ENCODE results near the gene SFRP5.

Gene SFRP5

GRCh38 chr10:97780841-97781617 lies 9.2 kb upstream of the SFRP5 start:
- TF ChIP-seq CTCF (IDR thresholded peaks at IDR 0.05; ENCODE audit: insufficient read depth, low read depth, low read length, missing control alignments) = no peak
- no peak overlapping the region for H3K4me3 ChIP-seq (ENCODE audit: low read depth, low read length)
- DNase-seq (ENCODE audit: low read depth) = no peak

GRCh38 chr10:97779975-97780374 lies 8.2 kb upstream of the SFRP5 start:
- H3K4me3 ChIP-seq (ENCODE audit: low read depth, low read length) = no peak overlapping the region
- no peak for TF ChIP-seq CTCF (IDR thresholded peaks at IDR 0.05; ENCODE audit: insufficient read depth, low read depth, low read length, missing control alignments)

GRCh38 chr10:97779492-97779891 lies 7.7 kb upstream of the SFRP5 start:
- TF ChIP-seq CTCF (IDR thresholded peaks at IDR 0.05; ENCODE audit: insufficient read depth, low read depth, low read length, missing control alignments) = no peak
- no peak for DNase-seq (ENCODE audit: low read depth)
- H3K4me3 ChIP-seq (ENCODE audit: low read depth, low read length) = no peak overlapping the region

More at GRCh38 chr10:97779975-97780374, 8.2 kb upstream of the SFRP5 start:
- no peak for DNase-seq (ENCODE audit: low read depth)

- H3K4me3 ChIP-seq (ENCODE audit: low read depth, low read length) = no peak overlapping the region
- TF ChIP-seq CTCF (IDR thresholded peaks at IDR 0.05; ENCODE audit: insufficient read depth, low read depth, low read length, missing control alignments) = no peak
- no peak for DNase-seq (ENCODE audit: low read depth)
Observed at GRCh38 chr10:97778452-97779302, 6.9 kb upstream of the SFRP5 start.

GRCh38 chr10:97777143-97777542 lies 5.3 kb upstream of the SFRP5 start:
- TF ChIP-seq CTCF (IDR thresholded peaks at IDR 0.05; ENCODE audit: insufficient read depth, low read depth, low read length, missing control alignments) = no peak
- no peak overlapping the region for H3K4me3 ChIP-seq (ENCODE audit: low read depth, low read length)
- DNase-seq (ENCODE audit: low read depth) = no peak

GRCh38 chr10:97774811-97775294 lies 3.1 kb upstream of the SFRP5 start:
- no peak overlapping the region for H3K4me3 ChIP-seq (ENCODE audit: low read depth, low read length)
- TF ChIP-seq CTCF (IDR thresholded peaks at IDR 0.05; ENCODE audit: insufficient read depth, low read depth, low read length, missing control alignments) = no peak
- no peak for DNase-seq (ENCODE audit: low read depth)

All from GM12865 (cell line).